H1 (cell line): ENCODE data around the gene PRPF39. TPM values are rescaled to one million over a fixed set of nuclear protein-coding genes. Genes with fewer than 3 reads are reported as not detected.

Experiments used
- CTCF ChIA-PET: fragments of 300-600 bp; sonication (Branson Sonifier 250); formaldehyde crosslinking; loops from one replicate; lab custom pipeline; 2021; ENCODE audit not compliant: partially characterized antibody; lab: Charles Lee
- POLR2A ChIA-PET: fragments of 300-600 bp; sonication (Branson Sonifier 250); formaldehyde crosslinking; loops from one replicate; lab custom pipeline; 2021; ENCODE audit warnings: inconsistent platforms; ENCODE audit not compliant: partially characterized antibody; lab: Charles Lee
- DNase-seq, 2 experiments: peaks; one replicate each; pipeline versions ENCODE4 v3.0.0 to v3.0.0-alpha.2; 2010 to 2022; ENCODE audit warnings: low spot score in 2 of 2, low read depth in 1 of 2, mixed read lengths in 1 of 2
- FAIRE-seq: peaks from 2 replicates; lab custom pipeline; 2011; peaks lifted over from hg19 to GRCh38; lab: Jason Lieb, UNC
- H2AFZ ChIP-seq: 2 replicates; pipeline ENCODE4 v1.8.1; 2012; ENCODE audit warnings: low read length, inconsistent platforms
- H2AK5ac ChIP-seq: 2 replicates; pipeline ENCODE4 v1.6.1; 2013; ENCODE audit warnings: low read depth, low read length
- H2BK120ac ChIP-seq: replicated peaks from 2 replicates; pipeline ENCODE3; 2013; ENCODE audit warnings: low read depth, low read length, inconsistent platforms
- H2BK12ac ChIP-seq: 2 replicates; pipeline ENCODE4 v1.6.1; 2013; ENCODE audit warnings: low read depth, low read length
- H2BK15ac ChIP-seq: 2 replicates; pipeline ENCODE4 v1.6.1; 2013; ENCODE audit warnings: low read length
- H2BK20ac ChIP-seq: 2 replicates; pipeline ENCODE4 v1.6.1; 2013; ENCODE audit warnings: low read length
- H2BK5ac ChIP-seq: 2 replicates; pipeline ENCODE4 v1.6.1; 2013; ENCODE audit warnings: low read depth, low read length
- H3K14ac ChIP-seq: 2 replicates; pipeline ENCODE4 v1.6.1; 2013; ENCODE audit warnings: inconsistent platforms; ENCODE audit not compliant: insufficient read length
- H3K18ac ChIP-seq: 2 replicates; pipeline ENCODE4 v1.6.1; 2013; ENCODE audit warnings: low read length; ENCODE audit errors: extremely low read depth
- H3K23ac ChIP-seq: 2 replicates; pipeline ENCODE4 v1.6.1; 2013; ENCODE audit warnings: inconsistent platforms; ENCODE audit not compliant: insufficient read length
- H3K23me2 ChIP-seq: 2 replicates; pipeline ENCODE4 v1.6.1; 2013; ENCODE audit warnings: low read depth, low read length
- H3K27ac ChIP-seq: 2 replicates; pipeline ENCODE4 v1.6.1; 2011; ENCODE audit warnings: low read depth, low read length, inconsistent platforms
- H3K27me3 ChIP-seq, 4 experiments: replicated peaks in 1 of 4; 1 replicate in 1 of 4; 2 replicates in 3 of 4; pipeline versions ENCODE4 v1.6.1 to v1.8.1; 2011 to 2013; ENCODE audit warnings: low read length in 3 of 4, mild to moderate bottlenecking in 3 of 4, inconsistent platforms in 2 of 4, mixed read lengths in 2 of 4, moderate library complexity in 1 of 4; ENCODE audit not compliant: control insufficient read depth in 3 of 4, insufficient read depth in 3 of 4; ENCODE audit errors: extremely low read depth in 1 of 4
- H3K36me3 ChIP-seq, 4 experiments: 2 replicates each; pipeline versions ENCODE4 v1.6.1 to v1.8.1; 2011 to 2013; ENCODE audit warnings: mild to moderate bottlenecking in 4 of 4, low read length in 3 of 4, moderate library complexity in 2 of 4, control low read depth in 1 of 4, inconsistent platforms in 1 of 4; ENCODE audit not compliant: insufficient read depth in 4 of 4, control insufficient read depth in 2 of 4
- H3K4ac ChIP-seq: replicated peaks from 2 replicates; pipeline ENCODE3; 2013; ENCODE audit warnings: low read length, low read depth, mixed read lengths, inconsistent platforms; ENCODE audit not compliant: insufficient read length
- H3K4me1 ChIP-seq, 4 experiments: replicated peaks in 1 of 4; 1 replicate in 1 of 4; 2 replicates in 3 of 4; pipeline versions ENCODE4 v1.6.1 to v1.8.1; 2011 to 2013; ENCODE audit warnings: low read length in 3 of 4, inconsistent platforms in 2 of 4, mixed read lengths in 1 of 4; ENCODE audit not compliant: insufficient read depth in 4 of 4, control insufficient read depth in 3 of 4
- H3K4me2 ChIP-seq, 2 experiments: 2 replicates each; pipeline versions ENCODE4 v1.6.1 to v1.8.1; 2011 to 2013; ENCODE audit warnings: low read depth in 2 of 2, low read length in 2 of 2, control low read depth in 1 of 2, inconsistent platforms in 1 of 2, mild to moderate bottlenecking in 1 of 2; ENCODE audit not compliant: insufficient read depth in 1 of 2
- H3K4me3 ChIP-seq, 4 experiments: fragments of 200-600, 300-600 bp in 1 of 4; sonication (generic), shearing (Covaris generic), sonication (Bioruptor Twin) in 1 of 4; 2 replicates each; pipeline versions ENCODE4 v1.5.1 to v1.8.1; 2011 to 2016; ENCODE audit warnings: low read length in 4 of 4, low read depth in 3 of 4, control low read depth in 2 of 4, inconsistent platforms in 2 of 4, mild to moderate bottlenecking in 2 of 4, mixed read lengths in 1 of 4, moderate library complexity in 1 of 4; ENCODE audit not compliant: insufficient read depth in 2 of 4; ENCODE audit errors: extremely low read depth in 1 of 4
- H3K56ac ChIP-seq: replicated peaks from 2 replicates; pipeline ENCODE3; 2013; ENCODE audit warnings: low read depth, mild to moderate bottlenecking, mixed read lengths, low read length, inconsistent platforms; ENCODE audit not compliant: insufficient read length
- H3K79me1 ChIP-seq: 2 replicates; pipeline ENCODE4 v1.6.1; 2013; ENCODE audit warnings: low read depth, low read length, control low read depth
- H3K79me2 ChIP-seq, 2 experiments: 2 replicates each; pipeline versions ENCODE4 v1.6.1 to v1.8.1; 2012 to 2013; ENCODE audit warnings: low read length in 2 of 2, mild to moderate bottlenecking in 2 of 2, inconsistent platforms in 1 of 2; ENCODE audit not compliant: insufficient read depth in 2 of 2, control insufficient read depth in 1 of 2
- H3K9ac ChIP-seq, 4 experiments: replicated peaks in 1 of 4; 1 replicate in 1 of 4; 2 replicates in 3 of 4; pipeline versions ENCODE4 v1.6.1 to v1.8.1; 2011 to 2013; ENCODE audit warnings: low read depth in 3 of 4, low read length in 3 of 4, control low read depth in 2 of 4, mild to moderate bottlenecking in 2 of 4, moderate library complexity in 2 of 4, inconsistent platforms in 1 of 4; ENCODE audit errors: extremely low read depth in 1 of 4
- H3K9me3 ChIP-seq, 2 experiments: 2 replicates each; pipeline versions ENCODE4 v1.6.1 to v1.8.1; 2012 to 2013; ENCODE audit warnings: mild to moderate bottlenecking in 2 of 2, moderate library complexity in 2 of 2, control low read depth in 1 of 2, inconsistent platforms in 1 of 2, low read depth in 1 of 2, low read length in 1 of 2, mixed read lengths in 1 of 2; ENCODE audit not compliant: insufficient read depth in 2 of 2
- H4K20me1 ChIP-seq, 2 experiments: replicated peaks in 1 of 2; 2 replicates each; pipeline versions ENCODE3 to v1.8.1; 2011 to 2013; ENCODE audit warnings: inconsistent platforms in 2 of 2, low read length in 2 of 2, mild to moderate bottlenecking in 1 of 2; ENCODE audit not compliant: insufficient read depth in 2 of 2, control insufficient read depth in 1 of 2
- H4K5ac ChIP-seq: 2 replicates; pipeline ENCODE4 v1.6.1; 2013; ENCODE audit warnings: low read length, low read depth, mixed read lengths, inconsistent platforms; ENCODE audit not compliant: insufficient read length
- H4K8ac ChIP-seq: 2 replicates; pipeline ENCODE4 v1.8.0; 2013; ENCODE audit warnings: mild to moderate bottlenecking, moderate library complexity, low read length, inconsistent platforms; ENCODE audit not compliant: insufficient read depth; ENCODE audit errors: extremely low read depth
- H4K91ac ChIP-seq: replicated peaks from 2 replicates; pipeline ENCODE3; 2013; ENCODE audit warnings: low read length, mixed read lengths, inconsistent platforms; ENCODE audit not compliant: insufficient read length
- JUND ChIP-seq: IDR thresholded peaks from 2 replicates; pipeline ENCODE4 v1.6.1; 2011; ENCODE audit warnings: mild to moderate bottlenecking, improper control_type of control experiment, low read length
- SRF ChIP-seq: IDR thresholded peaks from 2 replicates; pipeline ENCODE4 v1.6.1; 2011; ENCODE audit warnings: mild to moderate bottlenecking, low read depth, low read length, moderate library complexity
- TAF1 ChIP-seq: IDR thresholded peaks from 2 replicates; pipeline ENCODE4 v1.6.1; 2011; ENCODE audit warnings: mild to moderate bottlenecking, low read depth, low read length
- polyA plus RNA-seq, 7 experiments: library from polyadenylated mRNA; depleted of rRNA in 3 of 7; stranded (reverse) in 5 of 7; unstranded in 2 of 7; fragments of >200 nt in 5 of 7; fragments of 200-250 nt in 2 of 7; gene quantifications; 1 replicate in 5 of 7; 2 replicates in 1 of 7; 4 replicates in 1 of 7; pipeline versions ENCODE4 v1.2.1 to v1.2.3, GENCODE V29; 2011 to 2013; ENCODE audit warnings: missing spikeins in 2 of 7, mixed read lengths in 2 of 7
- total RNA-seq: library from RNA; stranded (reverse); fragmentation: NEBNext Ultra II Directional; extraction: Animal tissue kit (Norgen Biotek cat#: 25700); gene quantifications from 2 replicates; pipeline ENCODE4 v1.2.1, GENCODE V29; 2021

PRPF39 gene
- total and polyA plus RNA-seq, 2 of the 8 experiments (the other 6 are each of a cell fraction or from before 2014, with no cell fraction given): 22.4 to 43.3 TPM

DNA sequence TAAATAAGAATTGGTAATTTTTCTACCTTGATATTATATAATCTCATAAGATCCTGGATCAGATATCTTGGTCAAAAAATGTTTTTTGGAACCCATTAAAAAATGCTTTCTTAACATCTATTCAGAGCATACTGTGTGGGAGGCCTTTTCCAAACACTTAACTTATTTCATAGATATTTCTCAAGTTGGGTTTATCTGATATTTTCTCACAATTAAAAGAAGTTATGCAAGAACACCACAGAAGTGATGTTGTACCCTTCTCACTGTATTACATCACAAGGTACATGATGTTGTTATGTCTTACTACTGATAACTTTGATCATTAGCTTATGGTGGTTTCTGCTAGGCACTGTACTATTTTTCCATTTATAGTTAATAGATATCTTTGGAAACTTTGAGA is 23.4 kb upstream of the PRPF39 start:
- Histone ChIP-seq H3K56ac (no peak overlapping the region), H3K27me3 (no peaks in the 10 kb centered on the region), H3K4ac (no peak overlapping the region), H3K79me1 (no peaks in the 10 kb centered on the region), H4K91ac (no peak overlapping the region), H2BK15ac (no peak overlapping the region), H3K9ac (no peak overlapping the region), H2BK5ac (no peak overlapping the region), H3K14ac (no peak overlapping the region), H3K9me3 (no peaks in the 10 kb centered on the region), H4K5ac (no peak overlapping the region), H3K23me2 (no peaks in the 10 kb centered on the region), H2AFZ (no peak overlapping the region), H3K4me2 (no peak overlapping the region), H3K79me2 (no peaks in the 10 kb centered on the region), H3K27ac (no peak overlapping the region), H3K18ac (no peak overlapping the region), H2BK20ac (no peak overlapping the region), H4K20me1 (no peaks in the 10 kb centered on the region), H3K36me3 (no peaks in the 10 kb centered on the region), H2AK5ac (no peak overlapping the region), H2BK12ac (no peak overlapping the region), H3K4me1 (no peaks in the 10 kb centered on the region), H3K4me3 (no peak overlapping the region), H2BK120ac (no peak overlapping the region), H3K23ac (no peak overlapping the region), H4K8ac (no peak overlapping the region)
- no peak for DNase-seq
- CTCF ChIA-PET: interaction anchor here (0.6 to 1.0 kb wide), 2 partner anchors 137 to 147 kb away, joined by 3 to 4 read pairs; no protein-coding TSS in a partner anchor
- FAIRE-seq: no peak
- POLR2A ChIA-PET: no interaction called here
- TF ChIP-seq TAF1: no peak
- TF ChIP-seq JUND: no peak
- no peak for TF ChIP-seq SRF
